Measurements from ENCODE around the gene ZFAND6.
A peak's percentile ranks its signal among the peaks of the same experiment; 100 is the strongest.

Gene ZFAND6

GRCh38 chr15:80173022-80173759, 113.7 kb downstream of the ZFAND6 start:
- no peaks in the 10 kb centered on the region for H4K20me1 ChIP-seq (ENCODE audit: control insufficient read depth, insufficient read depth, low read depth, low read length)
- no peaks in the 10 kb centered on the region for H3K9me3 ChIP-seq (ENCODE audit: control insufficient read depth, insufficient read depth, low read length)
- no peak overlapping the region for H3K4me3 ChIP-seq (ENCODE audit: low read length)
- no peaks in the 10 kb centered on the region for H3K9me2 ChIP-seq (replicated peaks; ENCODE audit: control insufficient read depth, low read length)
- H3K4me2 ChIP-seq (ENCODE audit: low read length) = no peak overlapping the region
- H3K79me2 ChIP-seq (ENCODE audit: control insufficient read depth, low read length) = no peaks in the 10 kb centered on the region
- H3K4me1 ChIP-seq (ENCODE audit: control insufficient read depth, low read length) = no peaks in the 10 kb centered on the region
- TF ChIP-seq, protein P1, sequence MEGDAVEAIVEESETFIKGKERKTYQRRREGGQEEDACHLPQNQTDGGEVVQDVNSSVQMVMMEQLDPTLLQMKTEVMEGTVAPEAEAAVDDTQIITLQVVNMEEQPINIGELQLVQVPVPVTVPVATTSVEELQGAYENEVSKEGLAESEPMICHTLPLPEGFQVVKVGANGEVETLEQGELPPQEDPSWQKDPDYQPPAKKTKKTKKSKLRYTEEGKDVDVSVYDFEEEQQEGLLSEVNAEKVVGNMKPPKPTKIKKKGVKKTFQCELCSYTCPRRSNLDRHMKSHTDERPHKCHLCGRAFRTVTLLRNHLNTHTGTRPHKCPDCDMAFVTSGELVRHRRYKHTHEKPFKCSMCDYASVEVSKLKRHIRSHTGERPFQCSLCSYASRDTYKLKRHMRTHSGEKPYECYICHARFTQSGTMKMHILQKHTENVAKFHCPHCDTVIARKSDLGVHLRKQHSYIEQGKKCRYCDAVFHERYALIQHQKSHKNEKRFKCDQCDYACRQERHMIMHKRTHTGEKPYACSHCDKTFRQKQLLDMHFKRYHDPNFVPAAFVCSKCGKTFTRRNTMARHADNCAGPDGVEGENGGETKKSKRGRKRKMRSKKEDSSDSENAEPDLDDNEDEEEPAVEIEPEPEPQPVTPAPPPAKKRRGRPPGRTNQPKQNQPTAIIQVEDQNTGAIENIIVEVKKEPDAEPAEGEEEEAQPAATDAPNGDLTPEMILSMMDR (IDR thresholded peaks at IDR 0.05; ENCODE audit: low read depth, low read length, poor library complexity, severe bottlenecking) = peak; percentile 78
- no peak for TF ChIP-seq EZH2phosphoT487 (IDR thresholded peaks at IDR 0.05; ENCODE audit: borderline replicate concordance, low read length)
- H3K27ac ChIP-seq (ENCODE audit: low read depth, low read length) = no peak overlapping the region
- no peaks in the 10 kb centered on the region for H3F3A ChIP-seq (ENCODE audit: control insufficient read depth, insufficient read depth)
- no peaks in the 10 kb centered on the region for H3K27me3 ChIP-seq (ENCODE audit: control insufficient read depth, low read length)
- no peaks in the 10 kb centered on the region for H3K36me3 ChIP-seq (ENCODE audit: control insufficient read depth, low read length)

- Histone ChIP-seq H3F3A (ENCODE audit: control insufficient read depth, insufficient read depth) (no peaks in the 10 kb centered on the region), H3K36me3 (ENCODE audit: control insufficient read depth, low read length) (no peaks in the 10 kb centered on the region), H4K20me1 (ENCODE audit: control insufficient read depth, insufficient read depth, low read depth, low read length) (no peaks in the 10 kb centered on the region), H3K79me2 (ENCODE audit: control insufficient read depth, low read length) (no peaks in the 10 kb centered on the region), H3K27me3 (ENCODE audit: control insufficient read depth, low read length) (no peaks in the 10 kb centered on the region), H3K27ac (ENCODE audit: low read depth, low read length) (no peak overlapping the region), H3K4me3 (ENCODE audit: low read length) (no peak overlapping the region), H3K9me2 (replicated peaks; ENCODE audit: control insufficient read depth, low read length) (no peaks in the 10 kb centered on the region), H3K9me3 (ENCODE audit: control insufficient read depth, insufficient read depth, low read length) (no peaks in the 10 kb centered on the region), H3K4me2 (ENCODE audit: low read length) (no peak overlapping the region), H3K4me1 (ENCODE audit: control insufficient read depth, low read length) (no peaks in the 10 kb centered on the region)
- TF ChIP-seq, protein P1 (IDR thresholded peaks at IDR 0.05; ENCODE audit: low read depth, low read length, poor library complexity, severe bottlenecking) = no peak
- TF ChIP-seq EZH2phosphoT487 (IDR thresholded peaks at IDR 0.05; ENCODE audit: borderline replicate concordance, low read length) = no peak
These were observed 114.7 kb downstream of the ZFAND6 start for GRCh38 chr15:80174017-80174746.

- Histone ChIP-seq H4K20me1 (ENCODE audit: control insufficient read depth, insufficient read depth, low read depth, low read length) (no peaks in the 10 kb centered on the region), H3K4me1 (ENCODE audit: control insufficient read depth, low read length) (no peaks in the 10 kb centered on the region), H3F3A (ENCODE audit: control insufficient read depth, insufficient read depth) (no peaks in the 10 kb centered on the region), H3K27ac (ENCODE audit: low read depth, low read length) (no peak overlapping the region), H3K79me2 (ENCODE audit: control insufficient read depth, low read length) (no peaks in the 10 kb centered on the region), H3K9me2 (replicated peaks; ENCODE audit: control insufficient read depth, low read length) (no peaks in the 10 kb centered on the region), H3K4me2 (ENCODE audit: low read length) (no peak overlapping the region), H3K36me3 (ENCODE audit: control insufficient read depth, low read length) (no peaks in the 10 kb centered on the region), H3K9me3 (ENCODE audit: control insufficient read depth, insufficient read depth, low read length) (no peaks in the 10 kb centered on the region), H3K27me3 (ENCODE audit: control insufficient read depth, low read length) (no peaks in the 10 kb centered on the region), H3K4me3 (ENCODE audit: low read length) (no peak overlapping the region)
- TF ChIP-seq, protein P1 (IDR thresholded peaks at IDR 0.05; ENCODE audit: low read depth, low read length, poor library complexity, severe bottlenecking) = no peak
- TF ChIP-seq EZH2phosphoT487 (IDR thresholded peaks at IDR 0.05; ENCODE audit: borderline replicate concordance, low read length) = no peak
These were observed 116.0 kb downstream of the ZFAND6 start for GRCh38 chr15:80175436-80175835.
